A673 (cell line): ENCODE results near the gene SCG3. TPM values are rescaled to one million over a fixed set of nuclear protein-coding genes. Genes with fewer than 3 reads are reported as not detected.

Source experiments
- BruUV-seq: library from RNA; stranded (reverse); fragments of 400-500 nt; replicated peaks from 2 replicates; lab custom pipeline; 2021; lab: Mats Ljungman, UMichigan
- CTCF ChIA-PET: fragments of 300-600 bp; sonication (Branson Sonifier 250); formaldehyde crosslinking; loops from one replicate; lab custom pipeline; 2022; ENCODE audit warnings: antibody characterized with exemption; lab: Charles Lee
- POLR2A ChIA-PET: fragments of 300-600 bp; sonication (Branson Sonifier 250); formaldehyde crosslinking; loops from one replicate; lab custom pipeline; 2022; ENCODE audit warnings: antibody characterized with exemption; ENCODE audit not compliant: low non-redundant PET; lab: Charles Lee
- DNase-seq: peaks from one replicate; pipeline ENCODE4 v3.0.0-alpha.2; 2015; ENCODE audit warnings: low spot score
- H3K27ac ChIP-seq: fragments of 200-600 bp; sonication (generic); 2 replicates; pipeline ENCODE4 v1.5.1; 2016; ENCODE audit warnings: mixed run types, low read depth, mild to moderate bottlenecking, mixed read lengths, antibody characterized with exemption, low read length; ENCODE audit not compliant: poor library complexity, severe bottlenecking
- H3K27me3 ChIP-seq: fragments of 200-600 bp; sonication (generic); replicated peaks from 2 replicates; pipeline ENCODE4 v1.6.1; 2017; ENCODE audit warnings: mixed run types, low read depth, mild to moderate bottlenecking, mixed read lengths, antibody characterized with exemption, low read length; ENCODE audit not compliant: insufficient read depth, poor library complexity
- H3K36me3 ChIP-seq: fragments of 200-600 bp; sonication (generic); 2 replicates; pipeline ENCODE4 v1.6.1; 2016; ENCODE audit warnings: mixed run types, mild to moderate bottlenecking, mixed read lengths, antibody characterized with exemption, low read length; ENCODE audit not compliant: insufficient read depth, poor library complexity, severe bottlenecking
- H3K4me1 ChIP-seq: fragments of 200-600 bp; sonication (generic); 2 replicates; pipeline ENCODE4 v1.6.1; 2017; ENCODE audit warnings: mixed run types, mild to moderate bottlenecking, mixed read lengths, antibody characterized with exemption, low read length; ENCODE audit not compliant: insufficient read depth, poor library complexity, severe bottlenecking
- H3K4me3 ChIP-seq: fragments of 200-600 bp; sonication (generic); 2 replicates; pipeline ENCODE4 v1.5.1; 2016; ENCODE audit warnings: low read depth, mixed run types, mild to moderate bottlenecking, mixed read lengths, low read length; ENCODE audit not compliant: poor library complexity, severe bottlenecking
- H3K9me3 ChIP-seq: fragments of 200-600 bp; sonication (generic); 2 replicates; pipeline ENCODE4 v1.6.1; 2016; ENCODE audit warnings: mixed run types, low read depth, mild to moderate bottlenecking, mixed read lengths, antibody characterized with exemption, low read length; ENCODE audit not compliant: poor library complexity, severe bottlenecking
- EZH2 ChIP-seq: fragments of 200-600 bp; sonication (generic); IDR thresholded peaks from 2 replicates; pipeline ENCODE4 v1.6.1; 2017; ENCODE audit warnings: borderline replicate concordance, low read depth, mild to moderate bottlenecking, mixed read lengths, antibody characterized with exemption, low read length; ENCODE audit not compliant: poor library complexity, severe bottlenecking
- intact Hi-C: fragments of 100-400 bp; cut with micrococcal nuclease; formaldehyde crosslinking; loops from one replicate; pipeline ENCODE4 v1.10.0; 2022; ENCODE audit not compliant: unreplicated experiment
- total RNA-seq: library from RNA; stranded (reverse); gene quantifications from 2 replicates; pipeline ENCODE4 v1.2.3, GENCODE V29; 2021
- TF ChIP-seq, protein P1 (sequence below): fragments of 300-800, 200-600 bp; sonication (generic); conservative IDR thresholded peaks from 2 replicates; pipeline ENCODE4 v1.5.1; 2017; ENCODE audit warnings: low read depth, mild to moderate bottlenecking, antibody characterized with exemption, low read length, moderate library complexity, mixed read lengths

The SCG3 gene
- total RNA-seq, 1 experiment from 2014 or later, result 0.21 TPM

DNA sequence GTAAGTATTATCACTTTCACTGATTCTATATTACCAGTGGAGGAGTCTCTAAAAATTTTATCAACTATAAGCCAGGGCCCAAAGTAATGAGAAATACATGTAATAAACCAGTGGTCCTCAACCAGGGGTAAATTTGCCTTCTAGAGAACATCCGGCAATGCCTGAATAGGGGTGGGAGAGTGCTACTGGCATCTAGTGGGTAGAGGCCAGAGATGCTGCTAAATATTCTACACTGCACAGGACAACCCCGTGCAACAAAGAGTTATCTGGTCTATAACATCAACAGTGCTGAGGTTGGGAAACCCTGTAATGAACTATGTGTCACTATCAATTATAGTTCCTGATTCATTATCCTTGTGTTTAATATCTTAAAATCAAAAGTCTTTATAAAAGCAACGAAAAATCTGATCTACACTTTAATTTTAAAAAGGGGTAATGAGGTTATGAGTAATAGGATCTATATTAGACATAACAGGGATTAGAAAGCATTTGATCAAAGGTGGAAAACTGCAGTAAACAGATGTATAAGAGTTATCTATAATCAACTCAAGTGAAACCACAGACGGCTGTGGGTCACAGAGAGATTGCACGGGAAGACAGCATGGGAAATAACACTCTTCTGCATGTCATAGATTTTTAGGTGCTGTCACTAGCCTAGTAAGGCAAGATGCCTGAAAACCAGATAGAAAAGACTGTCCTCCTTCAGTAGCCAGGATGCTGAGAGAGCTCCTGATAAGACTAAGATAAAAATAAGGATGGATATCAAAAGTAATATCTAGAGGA is 54.1 kb downstream of the SCG3 start:
- H3K4me3 ChIP-seq, result no peak overlapping the region
- no peak for DNase-seq
- H3K4me1 ChIP-seq, result no peaks in the 10 kb centered on the region
- no peaks in the 10 kb centered on the region for H3K36me3 ChIP-seq
- H3K27me3 ChIP-seq, result no peaks in the 10 kb centered on the region
- CTCF ChIA-PET, result no interaction called here
- intact Hi-C loops, result no loop called here
- TF ChIP-seq, protein P1, sequence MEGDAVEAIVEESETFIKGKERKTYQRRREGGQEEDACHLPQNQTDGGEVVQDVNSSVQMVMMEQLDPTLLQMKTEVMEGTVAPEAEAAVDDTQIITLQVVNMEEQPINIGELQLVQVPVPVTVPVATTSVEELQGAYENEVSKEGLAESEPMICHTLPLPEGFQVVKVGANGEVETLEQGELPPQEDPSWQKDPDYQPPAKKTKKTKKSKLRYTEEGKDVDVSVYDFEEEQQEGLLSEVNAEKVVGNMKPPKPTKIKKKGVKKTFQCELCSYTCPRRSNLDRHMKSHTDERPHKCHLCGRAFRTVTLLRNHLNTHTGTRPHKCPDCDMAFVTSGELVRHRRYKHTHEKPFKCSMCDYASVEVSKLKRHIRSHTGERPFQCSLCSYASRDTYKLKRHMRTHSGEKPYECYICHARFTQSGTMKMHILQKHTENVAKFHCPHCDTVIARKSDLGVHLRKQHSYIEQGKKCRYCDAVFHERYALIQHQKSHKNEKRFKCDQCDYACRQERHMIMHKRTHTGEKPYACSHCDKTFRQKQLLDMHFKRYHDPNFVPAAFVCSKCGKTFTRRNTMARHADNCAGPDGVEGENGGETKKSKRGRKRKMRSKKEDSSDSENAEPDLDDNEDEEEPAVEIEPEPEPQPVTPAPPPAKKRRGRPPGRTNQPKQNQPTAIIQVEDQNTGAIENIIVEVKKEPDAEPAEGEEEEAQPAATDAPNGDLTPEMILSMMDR, result no peak
- TF ChIP-seq EZH2, result no peak
- POLR2A ChIA-PET, result no interaction called here
- H3K27ac ChIP-seq, result no peak overlapping the region
- H3K9me3 ChIP-seq, result no peaks in the 10 kb centered on the region
- BruUV-seq, result no TSS peak

DNA sequence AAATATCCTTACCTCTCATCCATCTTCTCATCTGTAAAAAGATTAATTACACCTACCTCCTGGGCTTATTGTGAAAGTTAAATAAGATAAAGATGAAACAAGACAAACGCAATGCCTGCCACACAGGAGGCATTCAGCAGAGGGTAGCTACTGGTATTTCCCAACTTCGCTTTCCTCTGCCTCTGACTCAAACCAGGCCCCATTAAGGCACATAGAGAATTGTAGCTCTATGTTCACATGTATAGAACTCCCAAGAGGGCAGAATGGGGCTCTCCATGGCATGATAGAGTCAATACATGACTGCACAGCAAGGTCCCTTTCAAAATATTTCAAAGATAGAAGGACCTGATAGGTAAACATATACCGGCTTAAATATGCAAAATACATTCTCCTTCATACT is 54.8 kb downstream of the SCG3 start:
- Histone ChIP-seq H3K27me3 (no peaks in the 10 kb centered on the region), H3K27ac (no peak overlapping the region), H3K4me1 (no peaks in the 10 kb centered on the region), H3K36me3 (no peaks in the 10 kb centered on the region), H3K9me3 (no peaks in the 10 kb centered on the region), H3K4me3 (no peak overlapping the region)
- POLR2A ChIA-PET, result no interaction called here
- TF ChIP-seq EZH2, result no peak
- TF ChIP-seq, protein P1, result no peak
- CTCF ChIA-PET, result no interaction called here
- BruUV-seq, result no TSS peak
- no peak for DNase-seq
- intact Hi-C loops, result no loop called here

DNA sequence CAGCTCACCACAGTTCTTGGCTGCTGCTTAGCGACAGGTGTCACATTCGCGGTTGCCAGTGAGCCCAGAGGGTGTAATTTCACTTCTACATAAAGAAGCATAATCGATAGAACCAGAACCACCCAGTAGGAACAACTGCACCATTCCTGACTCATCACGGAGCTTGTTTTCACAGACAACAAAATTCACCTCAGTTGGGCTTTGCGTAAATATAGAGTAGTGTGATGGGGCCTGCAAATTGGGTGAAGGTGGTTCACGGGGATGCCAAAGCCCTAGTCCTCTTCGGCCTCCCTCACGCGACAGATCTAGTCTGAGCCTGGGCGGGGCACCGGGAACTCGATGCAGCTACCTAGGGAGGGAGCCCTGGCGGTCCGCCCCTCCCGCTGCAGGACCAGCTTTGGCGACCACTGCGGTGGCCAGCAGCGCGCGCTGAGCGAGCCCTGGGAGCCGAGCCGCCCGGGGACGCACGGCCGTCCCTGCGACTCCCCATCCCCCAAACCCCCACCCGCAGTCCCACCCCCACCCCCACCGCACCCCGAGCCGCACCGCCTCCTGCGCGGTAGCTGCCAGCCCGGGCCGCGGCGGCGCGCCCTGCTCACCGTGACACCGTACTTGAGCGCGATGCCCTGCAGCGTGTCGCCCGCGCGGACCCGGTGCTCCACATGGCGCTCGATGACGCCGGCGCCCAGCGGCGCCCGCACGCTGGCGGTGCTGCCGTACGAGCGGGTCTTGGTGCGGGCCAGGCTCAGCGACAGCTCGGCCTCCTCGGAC is 55.6 kb downstream of the SCG3 start:
- peak; percentile 49 for DNase-seq
- intact Hi-C loops, result no loop called here
- Histone ChIP-seq H3K27me3 (no peaks in the 10 kb centered on the region), H3K4me1 (no peaks in the 10 kb centered on the region), H3K9me3 (no peaks in the 10 kb centered on the region), H3K36me3 (no peaks in the 10 kb centered on the region), H3K4me3 (peak overlapping the region; percentile 62), H3K27ac (peak overlapping the region; percentile 19)
- POLR2A ChIA-PET, result no interaction called here
- no TSS peak for BruUV-seq
- CTCF ChIA-PET, result no interaction called here
- TF ChIP-seq, protein P1, result no peak
- TF ChIP-seq EZH2, result no peak
